ENCODE results near the gene DCC. TPM values are rescaled to one million over a fixed set of nuclear protein-coding genes. Genes with fewer than 3 reads are reported as not detected.

The DCC gene
- polyA plus RNA-seq, 1 donor (not counting 4 experiments of a cell fraction or from before 2014, with no cell fraction given), result not detected

- no peaks in the 10 kb centered on the region for H3K9me3 ChIP-seq (ENCODE audit: control insufficient read depth, low read depth, low read length)
- no peak overlapping the region for H2AFZ ChIP-seq (ENCODE audit: control insufficient read depth, low read length)
- no peaks in the 10 kb centered on the region for H3K27me3 ChIP-seq (ENCODE audit: control insufficient read depth, extremely low read depth, insufficient read depth, low read length)
- H3K4me1 ChIP-seq (ENCODE audit: control insufficient read depth, extremely low read depth, insufficient read depth, low read length), result no peaks in the 10 kb centered on the region
- no peak overlapping the region for H3K4me2 ChIP-seq (ENCODE audit: control insufficient read depth, extremely low read depth, insufficient read depth, low read depth, low read length)
- H3K9me1 ChIP-seq (ENCODE audit: control insufficient read depth, extremely low read depth, insufficient read depth, low read length), result no peaks in the 10 kb centered on the region
- H3K79me2 ChIP-seq (ENCODE audit: control insufficient read depth, insufficient read depth, low read length), result no peaks in the 10 kb centered on the region
- dilution Hi-C loops (cut with MboI; ENCODE audit: extremely low pct_ligation_motif_present, low sequenced_read_pairs), result no loop called here
- H3K27ac ChIP-seq (ENCODE audit: control insufficient read depth, insufficient read depth, low read length), result no peak overlapping the region
- FAIRE-seq, result no peak
- H4K20me1 ChIP-seq (ENCODE audit: control insufficient read depth, extremely low read depth, insufficient read depth, low read length), result no peaks in the 10 kb centered on the region
- no peak for TF ChIP-seq EZH2 (IDR thresholded peaks at IDR 0.05; ENCODE audit: low read length)
- no peak for TF ChIP-seq CTCF (optimal IDR thresholded peaks at IDR 0.05 in 1 of 3, IDR thresholded peaks at IDR 0.05 in 1 of 3, conservative IDR thresholded peaks at IDR 0.05 in 1 of 3; ENCODE audit: extremely low read depth in 1 of 3, insufficient read depth in 2 of 3, low read length in 3 of 3)
- H3K4me3 ChIP-seq (ENCODE audit: control insufficient read depth in 2 of 3, extremely low read depth in 1 of 3, insufficient read depth in 2 of 3, low read depth in 1 of 3, low read length in 3 of 3), result no peak overlapping the region
- no peaks in the 10 kb centered on the region for H3K36me3 ChIP-seq (ENCODE audit: control insufficient read depth in 2 of 2, extremely low read depth in 1 of 2, insufficient read depth in 2 of 2, low read length in 2 of 2)
- DNase-seq (ENCODE audit: low read depth, low spot score), result no peak
- no peak overlapping the region for H3K9ac ChIP-seq (ENCODE audit: control insufficient read depth, extremely low read depth, insufficient read depth, low read length)
These were observed 111.3 kb downstream of the DCC start for GRCh38 chr18:52451256-52451655.

- dilution Hi-C loops (cut with MboI; ENCODE audit: extremely low pct_ligation_motif_present, low sequenced_read_pairs), result no loop called here
- no peaks in the 10 kb centered on the region for H3K9me1 ChIP-seq (ENCODE audit: control insufficient read depth, extremely low read depth, insufficient read depth, low read length)
- no peaks in the 10 kb centered on the region for H3K4me1 ChIP-seq (ENCODE audit: control insufficient read depth, extremely low read depth, insufficient read depth, low read length)
- no peak overlapping the region for H3K4me3 ChIP-seq (ENCODE audit: control insufficient read depth in 2 of 3, extremely low read depth in 1 of 3, insufficient read depth in 2 of 3, low read depth in 1 of 3, low read length in 3 of 3)
- H3K79me2 ChIP-seq (ENCODE audit: control insufficient read depth, insufficient read depth, low read length), result no peaks in the 10 kb centered on the region
- FAIRE-seq, result no peak
- H3K4me2 ChIP-seq (ENCODE audit: control insufficient read depth, extremely low read depth, insufficient read depth, low read depth, low read length), result no peak overlapping the region
- H3K9me3 ChIP-seq (ENCODE audit: control insufficient read depth, low read depth, low read length), result no peaks in the 10 kb centered on the region
- H3K27ac ChIP-seq (ENCODE audit: control insufficient read depth, insufficient read depth, low read length), result no peak overlapping the region
- TF ChIP-seq EZH2 (IDR thresholded peaks at IDR 0.05; ENCODE audit: low read length), result no peak
- no peak for TF ChIP-seq CTCF (optimal IDR thresholded peaks at IDR 0.05 in 1 of 3, IDR thresholded peaks at IDR 0.05 in 1 of 3, conservative IDR thresholded peaks at IDR 0.05 in 1 of 3; ENCODE audit: extremely low read depth in 1 of 3, insufficient read depth in 2 of 3, low read length in 3 of 3)
- no peaks in the 10 kb centered on the region for H3K27me3 ChIP-seq (ENCODE audit: control insufficient read depth, extremely low read depth, insufficient read depth, low read length)
- no peak overlapping the region for H2AFZ ChIP-seq (ENCODE audit: control insufficient read depth, low read length)
- no peak overlapping the region for H3K9ac ChIP-seq (ENCODE audit: control insufficient read depth, extremely low read depth, insufficient read depth, low read length)
- H3K36me3 ChIP-seq (ENCODE audit: control insufficient read depth in 2 of 2, extremely low read depth in 1 of 2, insufficient read depth in 2 of 2, low read length in 2 of 2), result no peaks in the 10 kb centered on the region
- H4K20me1 ChIP-seq (ENCODE audit: control insufficient read depth, extremely low read depth, insufficient read depth, low read length), result no peaks in the 10 kb centered on the region
- no peak for DNase-seq (ENCODE audit: low read depth, low spot score)
These were observed 111.9 kb downstream of the DCC start for GRCh38 chr18:52451851-52452250.

Data from keratinocyte (primary cell).